ENCODE measurements around the gene UQCC5.

The UQCC5 gene

GRCh38 chr3:52534281-52535183 lies 1.9 kb upstream of the UQCC5 start:
- no peak for DNase-seq (ENCODE audit: low spot score)

GRCh38 chr3:52535411-52536111 lies 844 bp upstream of the UQCC5 start:
- DNase-seq (ENCODE audit: low spot score), result no peak

GRCh38 chr3:52536112-52536368 lies 365 bp upstream of the UQCC5 start:
- DNase-seq (ENCODE audit: low spot score), result no peak

- DNase-seq (ENCODE audit: low spot score), result peak; percentile 46
Measured at GRCh38 chr3:52537165-52537620, 788 bp downstream of the UQCC5 start.

- no peak for DNase-seq (ENCODE audit: low spot score)
Measured at GRCh38 chr3:52537726-52538421, 1.5 kb downstream of the UQCC5 start.

GRCh38 chr3:52539010-52539653 lies 2.7 kb downstream of the UQCC5 start:
- no peak for DNase-seq (ENCODE audit: low spot score)

GRCh38 chr3:52541050-52541449 lies 4.6 kb downstream of the UQCC5 start:
- DNase-seq (ENCODE audit: low spot score), result no peak

- DNase-seq (ENCODE audit: low spot score), result no peak
Measured at GRCh38 chr3:52544937-52545336, 8.5 kb downstream of the UQCC5 start.

GRCh38 chr3:52546111-52546901 lies 9.9 kb downstream of the UQCC5 start:
- no peak for DNase-seq (ENCODE audit: low spot score)

- DNase-seq (ENCODE audit: low spot score), result no peak
Measured at GRCh38 chr3:52547143-52547542, 10.7 kb downstream of the UQCC5 start.

- DNase-seq (ENCODE audit: low spot score), result no peak
Measured at GRCh38 chr3:52551118-52551517, 14.7 kb downstream of the UQCC5 start.

GRCh38 chr3:52552089-52552488 lies 15.7 kb downstream of the UQCC5 start:
- DNase-seq (ENCODE audit: low spot score), result no peak

- no peak for DNase-seq (ENCODE audit: low spot score)
Measured at GRCh38 chr3:52554026-52554755, 17.8 kb downstream of the UQCC5 start.

GRCh38 chr3:52555056-52555455 lies 18.7 kb downstream of the UQCC5 start:
- no peak for DNase-seq (ENCODE audit: low spot score)

GRCh38 chr3:52557011-52557960 lies 20.9 kb downstream of the UQCC5 start:
- DNase-seq (ENCODE audit: low spot score), result no peak

- no peak for DNase-seq (ENCODE audit: low spot score)
Measured at GRCh38 chr3:52558436-52558835, 22.0 kb downstream of the UQCC5 start.

GRCh38 chr3:52561028-52561747 lies 24.8 kb downstream of the UQCC5 start:
- no peak for DNase-seq (ENCODE audit: low spot score)

GRCh38 chr3:52563984-52564383 lies 27.6 kb downstream of the UQCC5 start:
- DNase-seq (ENCODE audit: low spot score), result no peak

- no peak for DNase-seq (ENCODE audit: low spot score)
Measured at GRCh38 chr3:52568069-52568468, 31.7 kb downstream of the UQCC5 start.

All from hematopoietic multipotent progenitor cell treated with erythropoietin and hydrocortisone succinate and interleukin-3 and kit ligand, for 17 days (in vitro differentiated cells).